Tibial nerve (tissue), 4 donors: Measurements from ENCODE around the gene TINCR. TPM values are rescaled to one million over a fixed set of nuclear protein-coding genes. Genes with fewer than 3 reads are reported as not detected.

Experiments
- DNase-seq, 2 donors: peaks; one replicate each; pipeline ENCODE4 v3.0.0-alpha.2; 2019; ENCODE audit warnings: low spot score in 2 of 2
- H3K27ac ChIP-seq, 4 donors: fragments of 200-600 bp; sonication (generic) in 3 of 4; one replicate each; pipeline ENCODE4 v1.5.1; 2017 to 2019; ENCODE audit warnings: mild to moderate bottlenecking in 1 of 4
- H3K27me3 ChIP-seq, 2 donors: fragments of 200-600 bp; sonication (generic) in 1 of 2; one replicate each; pipeline versions ENCODE4 v1.5.1 to v1.6.0; 2017 to 2019
- H3K36me3 ChIP-seq, 3 donors: fragments of 200-600 bp; sonication (generic); one replicate each; pipeline ENCODE4 v1.5.1; 2018 to 2019
- H3K4me1 ChIP-seq, 4 donors: fragments of 200-600 bp; sonication (generic) in 3 of 4; one replicate each; pipeline ENCODE4 v1.5.1; 2017 to 2019
- H3K4me3 ChIP-seq, 4 donors: fragments of 200-600 bp; sonication (generic) in 3 of 4; one replicate each; pipeline ENCODE4 v1.5.1; 2017 to 2019; ENCODE audit warnings: mild to moderate bottlenecking in 1 of 4, moderate library complexity in 1 of 4
- H3K9me3 ChIP-seq, 4 donors: fragments of 200-600 bp; sonication (generic) in 3 of 4; one replicate each; pipeline ENCODE4 v1.5.1; 2017 to 2019
- CTCF ChIP-seq, 5 experiments: fragments of 200-600 bp in 3 of 5; fragments of 450-650 bp in 2 of 5; sonication (generic) in 3 of 5; IDR thresholded peaks; one replicate each; pipeline ENCODE4 v1.5.1; 2016 to 2019; ENCODE audit warnings: antibody characterized with exemption in 5 of 5, mild to moderate bottlenecking in 3 of 5, moderate library complexity in 2 of 5
- EP300 ChIP-seq, 2 donors: sonication (generic); formaldehyde crosslinking; IDR thresholded peaks; one replicate each; pipeline ENCODE4 v1.6.1; 2017; ENCODE audit warnings: antibody characterized with exemption in 2 of 2, mild to moderate bottlenecking in 1 of 2
- POLR2A ChIP-seq, 2 donors: fragments of 450-650 bp; IDR thresholded peaks; one replicate each; pipeline ENCODE4 v1.6.1; 2017; ENCODE audit warnings: antibody characterized with exemption in 2 of 2, mild to moderate bottlenecking in 2 of 2, moderate library complexity in 2 of 2
- WGBS, 2 donors: methylation state at CpG; one replicate each; pipeline ENCODE4 v1.1.5; 2018; 5-methylcytosine and 5-hydroxymethylcytosine counted together
- total RNA-seq, 4 donors: library from RNA; depleted of rRNA; stranded (reverse); fragments of >200 nt; gene quantifications; one replicate each; pipeline ENCODE4 v1.1.0, GENCODE V29; 2016

The TINCR gene
- total RNA-seq, 4 donors from 2014 or later: 0.30 to 13.9 (median 5.1) TPM

- Histone ChIP-seq H3K4me1 (no peaks in the 10 kb centered on the region), H3K9me3 (no peaks in the 10 kb centered on the region), H3K36me3 (no peaks in the 10 kb centered on the region), H3K27ac (no peak overlapping the region), H3K27me3 (peaks cover 0 to 4% of the 10 kb centered on the region in 2 donors), H3K4me3 (no peak overlapping the region)
- DNase-seq: no peak
- WGBS, 2 donors: 79 to 80% methylated on average over 5 of the region's 5 CpGs
- no peak for TF ChIP-seq POLR2A (IDR thresholded peaks at IDR 0.05)
- no peak for TF ChIP-seq EP300 (IDR thresholded peaks at IDR 0.05)
- no peak for TF ChIP-seq CTCF (IDR thresholded peaks at IDR 0.05)
Measured at GRCh38 chr19:5554828-5555227, 12.9 kb downstream of the TINCR start.

- no peaks in the 10 kb centered on the region for H3K36me3 ChIP-seq
- no peak for TF ChIP-seq POLR2A (IDR thresholded peaks at IDR 0.05)
- no peak for TF ChIP-seq EP300 (IDR thresholded peaks at IDR 0.05)
- TF ChIP-seq CTCF (IDR thresholded peaks at IDR 0.05): no peak
- no peak overlapping the region for H3K4me3 ChIP-seq
- H3K27me3 ChIP-seq: no peaks in the 10 kb centered on the region
- H3K9me3 ChIP-seq: no peaks in the 10 kb centered on the region
- H3K27ac ChIP-seq: no peak overlapping the region
- no peaks in the 10 kb centered on the region for H3K4me1 ChIP-seq
- DNase-seq: no peak
- WGBS, 2 donors: 71 to 77% methylated on average over 8 to 9 of the region's 9 CpGs
Measured at GRCh38 chr19:5553892-5554291, 13.9 kb downstream of the TINCR start.

- Histone ChIP-seq H3K36me3 (no peaks in the 10 kb centered on the region), H3K4me1 (no peaks in the 10 kb centered on the region), H3K27me3 (no peaks in the 10 kb centered on the region), H3K9me3 (no peaks in the 10 kb centered on the region), H3K27ac (no peak overlapping the region), H3K4me3 (no peak overlapping the region)
- WGBS, 2 donors: 30 to 42% methylated on average over 8 of the region's 8 CpGs
- DNase-seq: no peak
- TF ChIP-seq EP300 (IDR thresholded peaks at IDR 0.05) (no peak), POLR2A (IDR thresholded peaks at IDR 0.05) (no peak), CTCF (IDR thresholded peaks at IDR 0.05) (peak in 3 of 5 experiments; percentile 9 to 15 (median 14))
Measured at GRCh38 chr19:5547881-5548280, 19.9 kb downstream of the TINCR start.

- WGBS, 2 donors: 85 to 91% methylated on average over 4 of the region's 4 CpGs
- Histone ChIP-seq H3K36me3 (no peaks in the 10 kb centered on the region), H3K27ac (no peak overlapping the region), H3K27me3 (no peaks in the 10 kb centered on the region), H3K4me3 (no peak overlapping the region), H3K9me3 (no peaks in the 10 kb centered on the region), H3K4me1 (no peaks in the 10 kb centered on the region)
- no peak for TF ChIP-seq EP300 (IDR thresholded peaks at IDR 0.05)
- TF ChIP-seq CTCF (IDR thresholded peaks at IDR 0.05): no peak
- no peak for TF ChIP-seq POLR2A (IDR thresholded peaks at IDR 0.05)
- DNase-seq: no peak
Measured at GRCh38 chr19:5545984-5546383, 21.8 kb downstream of the TINCR start.

GRCh38 chr19:5545051-5545450, 22.7 kb downstream of the TINCR start:
- Histone ChIP-seq H3K9me3 (no peaks in the 10 kb centered on the region), H3K4me1 (no peaks in the 10 kb centered on the region), H3K36me3 (no peaks in the 10 kb centered on the region), H3K27ac (no peak overlapping the region), H3K4me3 (no peak overlapping the region), H3K27me3 (no peaks in the 10 kb centered on the region)
- TF ChIP-seq EP300 (IDR thresholded peaks at IDR 0.05): no peak
- no peak for TF ChIP-seq POLR2A (IDR thresholded peaks at IDR 0.05)
- no peak for TF ChIP-seq CTCF (IDR thresholded peaks at IDR 0.05)
- WGBS, 2 donors: 90 to 93% methylated on average over 5 of the region's 5 CpGs
- DNase-seq: no peak
